ENCODE measurements around the gene TBC1D9.

- TF ChIP-seq CTCF (optimal IDR thresholded peaks at IDR 0.05 in 1 of 3, IDR thresholded peaks at IDR 0.05 in 1 of 3, conservative IDR thresholded peaks at IDR 0.05 in 1 of 3; ENCODE audit: extremely low read depth in 1 of 3, insufficient read depth in 2 of 3, low read length in 3 of 3) (no peak), EZH2 (IDR thresholded peaks at IDR 0.05; ENCODE audit: low read length) (no peak)
Measured at GRCh38 chr4:140764785-140765392, 8.7 kb upstream of the TBC1D9 start.
